Measurements from ENCODE around the gene SELENOH.

SELENOH gene

DNA sequence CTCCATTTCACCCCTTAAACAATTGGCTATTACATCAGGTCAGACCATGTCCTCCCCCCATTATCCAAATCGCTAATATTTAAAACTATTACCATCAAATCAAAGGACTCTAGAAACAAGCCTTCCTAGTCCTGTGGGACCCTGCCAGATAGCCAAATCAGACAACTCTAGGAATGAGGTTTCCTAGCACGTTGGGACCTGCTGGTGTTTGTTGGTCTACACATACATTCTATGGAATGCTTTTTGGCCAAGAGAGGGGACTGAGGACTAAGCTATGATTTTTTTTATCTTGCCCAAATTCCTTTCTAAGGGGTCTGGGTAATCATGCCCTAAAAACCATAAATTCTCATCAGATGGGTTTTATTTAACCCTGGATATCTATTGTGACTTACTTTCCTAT, 14.1 kb upstream of the SELENOH start:
- no peaks in the 10 kb centered on the region for H3K27me3 Mint-ChIP-seq (ENCODE audit: low read depth)
- no peaks in the 10 kb centered on the region for H3K9me3 Mint-ChIP-seq
- peaks cover 8% of the 10 kb centered on the region for H3K4me1 Mint-ChIP-seq (ENCODE audit: low read depth)
- no peak overlapping the region for H3K27ac Mint-ChIP-seq
- no peak overlapping the region for H3K4me3 Mint-ChIP-seq
- H3K36me3 Mint-ChIP-seq (ENCODE audit: low read depth): peaks cover 1% of the 10 kb centered on the region
- no peak for DNase-seq (ENCODE audit: low spot score)

DNA sequence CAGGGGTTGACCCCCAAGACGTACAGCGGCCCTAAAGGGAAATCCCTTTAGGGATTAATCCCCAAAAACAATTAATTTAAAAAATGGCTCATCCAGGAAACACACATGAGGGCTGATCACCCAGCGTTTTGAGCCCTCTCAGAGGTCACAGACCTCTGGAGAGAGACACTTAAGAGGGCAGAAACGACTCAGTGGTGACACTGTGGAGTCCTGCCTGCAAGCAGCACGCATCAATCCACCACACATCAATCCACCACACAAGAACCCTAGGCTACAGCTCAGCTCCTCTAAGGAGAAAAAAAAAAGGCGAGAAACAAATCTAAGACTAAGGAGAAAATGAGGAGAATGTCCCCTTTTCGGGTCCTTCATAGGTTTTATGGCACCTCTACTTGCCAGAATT, 12.5 kb upstream of the SELENOH start:
- H3K4me3 Mint-ChIP-seq: no peak overlapping the region
- no peaks in the 10 kb centered on the region for H3K9me3 Mint-ChIP-seq
- H3K27ac Mint-ChIP-seq: peak overlapping the region; percentile 28
- peaks cover 1% of the 10 kb centered on the region for H3K36me3 Mint-ChIP-seq (ENCODE audit: low read depth)
- no peak for DNase-seq (ENCODE audit: low spot score)
- no peaks in the 10 kb centered on the region for H3K27me3 Mint-ChIP-seq (ENCODE audit: low read depth)
- peaks cover 8% of the 10 kb centered on the region for H3K4me1 Mint-ChIP-seq (ENCODE audit: low read depth)

DNA sequence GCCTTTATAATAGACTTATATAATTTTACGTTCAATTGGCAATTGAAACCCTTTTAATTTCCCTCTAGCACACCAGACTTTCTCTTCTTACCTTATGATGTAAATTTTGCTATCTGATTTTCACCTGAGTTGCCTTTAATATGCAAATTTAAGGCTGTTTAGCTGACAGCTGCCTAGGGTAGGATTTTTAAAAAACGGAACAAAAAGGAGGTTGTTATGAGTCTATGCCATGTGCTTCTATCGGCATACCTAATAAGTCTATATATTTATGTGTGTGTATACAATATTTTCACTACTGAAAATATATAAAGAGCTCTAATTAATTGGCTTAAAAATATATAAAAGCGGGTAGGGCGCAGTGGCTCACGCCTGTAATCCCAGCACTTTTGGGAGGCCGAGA, 11.8 kb upstream of the SELENOH start:
- Mint-ChIP-seq H3K4me3 (no peak overlapping the region), H3K36me3 (ENCODE audit: low read depth) (peaks cover 5% of the 10 kb centered on the region), H3K27ac (no peak overlapping the region), H3K9me3 (no peaks in the 10 kb centered on the region), H3K27me3 (ENCODE audit: low read depth) (no peaks in the 10 kb centered on the region), H3K4me1 (ENCODE audit: low read depth) (peaks cover 8% of the 10 kb centered on the region)
- no peak for DNase-seq (ENCODE audit: low spot score)

DNA sequence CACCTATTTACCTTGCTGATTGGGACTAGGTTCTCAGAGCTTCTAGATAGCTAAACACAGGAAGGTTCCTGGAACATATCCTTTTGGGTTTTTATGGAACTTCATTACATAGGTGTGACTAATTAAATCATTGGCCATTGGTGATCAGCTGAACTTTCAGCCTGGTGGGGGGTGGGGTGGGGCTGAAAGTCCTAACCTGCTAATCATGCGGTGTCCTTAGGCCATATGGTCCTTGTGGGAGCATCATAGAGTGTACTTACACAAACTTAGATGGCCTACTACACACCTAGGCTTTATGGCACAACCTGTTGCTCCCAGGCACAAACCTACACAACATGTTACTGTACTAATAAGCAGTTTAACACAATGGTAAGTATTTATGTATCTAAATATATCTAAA, 8.6 kb upstream of the SELENOH start:
- peaks cover 18% of the 10 kb centered on the region for H3K4me1 Mint-ChIP-seq (ENCODE audit: low read depth)
- no peak for DNase-seq (ENCODE audit: low spot score)
- H3K36me3 Mint-ChIP-seq (ENCODE audit: low read depth): peaks cover 17% of the 10 kb centered on the region
- no peak overlapping the region for H3K27ac Mint-ChIP-seq
- no peak overlapping the region for H3K4me3 Mint-ChIP-seq
- H3K27me3 Mint-ChIP-seq (ENCODE audit: low read depth): no peaks in the 10 kb centered on the region
- H3K9me3 Mint-ChIP-seq: no peaks in the 10 kb centered on the region

DNA sequence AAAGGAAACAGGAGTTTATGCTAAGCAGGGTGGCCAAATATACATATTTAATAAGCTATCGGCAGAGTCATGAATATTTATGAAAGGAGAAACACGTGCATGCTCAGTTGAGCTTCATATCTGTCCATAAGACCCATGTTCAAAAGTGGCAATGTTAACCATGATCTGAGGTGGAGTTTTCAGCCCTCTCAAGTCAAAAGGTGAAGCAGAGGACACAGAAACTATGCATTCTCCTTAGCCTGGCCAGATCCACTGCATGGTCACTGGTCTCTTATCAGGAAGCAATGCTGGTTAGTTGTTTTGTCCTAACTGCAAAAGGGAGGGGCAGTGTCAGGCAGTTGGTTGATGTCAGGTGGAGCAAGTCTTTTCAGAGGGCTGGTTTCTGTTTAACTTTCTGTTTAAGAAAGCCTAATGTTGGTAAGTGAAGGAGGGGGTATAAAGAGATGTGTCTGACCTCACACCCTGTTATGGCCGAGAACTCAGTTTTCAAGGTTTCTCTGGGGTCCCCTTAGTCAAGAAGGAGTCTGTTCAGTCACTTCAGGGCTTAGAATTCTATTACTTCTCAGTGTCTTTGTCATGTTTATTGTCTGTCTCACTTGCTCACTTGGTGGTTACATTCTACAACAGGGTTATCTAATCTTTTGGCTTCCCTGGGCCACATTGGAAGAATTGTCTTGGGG, 5.5 kb upstream of the SELENOH start:
- Mint-ChIP-seq H3K4me3 (peak overlapping the region; percentile 34), H3K27ac (peak overlapping the region; percentile 74), H3K27me3 (ENCODE audit: low read depth) (no peaks in the 10 kb centered on the region), H3K4me1 (ENCODE audit: low read depth) (peaks cover 23% of the 10 kb centered on the region), H3K9me3 (no peaks in the 10 kb centered on the region), H3K36me3 (ENCODE audit: low read depth) (peaks cover 29% of the 10 kb centered on the region)
- DNase-seq (ENCODE audit: low spot score): no peak

DNA sequence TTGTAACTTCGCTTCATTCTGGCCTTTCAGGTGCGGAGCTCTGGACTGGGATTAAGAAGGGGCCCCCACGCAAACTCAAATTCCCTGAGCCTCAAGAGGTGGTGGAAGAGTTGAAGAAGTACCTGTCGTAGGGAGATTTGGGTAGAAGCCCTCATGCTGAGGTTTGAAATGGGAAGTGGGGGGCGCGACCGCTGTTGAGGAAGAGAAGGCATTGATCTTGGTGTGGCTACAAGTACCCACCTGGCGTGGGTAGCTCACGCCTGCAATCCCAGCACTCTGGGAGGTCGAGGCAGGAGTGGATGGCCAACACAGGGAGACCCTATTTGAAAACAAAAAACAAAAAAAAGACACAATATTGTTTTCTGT, 779 bp downstream of the SELENOH start:
- peak overlapping the region; percentile 97 for H3K4me3 Mint-ChIP-seq
- DNase-seq (ENCODE audit: low spot score): no peak
- peaks cover 18% of the 10 kb centered on the region for H3K4me1 Mint-ChIP-seq (ENCODE audit: low read depth)
- no peaks in the 10 kb centered on the region for H3K9me3 Mint-ChIP-seq
- H3K27ac Mint-ChIP-seq: peak overlapping the region; percentile 92
- no peaks in the 10 kb centered on the region for H3K27me3 Mint-ChIP-seq (ENCODE audit: low read depth)
- peaks cover 58% of the 10 kb centered on the region for H3K36me3 Mint-ChIP-seq (ENCODE audit: low read depth)

DNA sequence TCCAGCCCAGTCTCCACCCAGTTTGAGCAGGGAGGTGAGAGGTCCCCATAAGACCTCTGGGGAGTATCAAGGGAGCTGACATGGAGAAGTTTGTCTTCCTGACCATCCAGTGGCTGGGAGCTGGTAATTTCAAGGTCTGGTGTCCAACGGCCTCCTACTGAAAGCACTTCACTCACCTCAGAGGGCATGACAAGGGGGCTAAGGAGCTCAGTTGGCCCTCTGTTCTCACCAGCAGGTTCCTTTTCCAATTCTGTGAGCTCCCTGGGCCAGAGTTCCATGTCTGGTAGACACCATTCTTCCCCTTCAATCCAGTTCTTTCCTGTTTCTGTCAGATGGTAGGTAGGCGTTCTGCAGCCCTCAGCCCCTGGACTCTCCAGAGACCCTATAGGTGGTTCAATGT, 3.1 kb downstream of the SELENOH start:
- no peaks in the 10 kb centered on the region for H3K9me3 Mint-ChIP-seq
- peak overlapping the region; percentile 44 for H3K4me3 Mint-ChIP-seq
- H3K27me3 Mint-ChIP-seq (ENCODE audit: low read depth): no peaks in the 10 kb centered on the region
- H3K4me1 Mint-ChIP-seq (ENCODE audit: low read depth): peaks cover 17% of the 10 kb centered on the region
- no peak overlapping the region for H3K27ac Mint-ChIP-seq
- no peak for DNase-seq (ENCODE audit: low spot score)
- H3K36me3 Mint-ChIP-seq (ENCODE audit: low read depth): peaks cover 55% of the 10 kb centered on the region

DNA sequence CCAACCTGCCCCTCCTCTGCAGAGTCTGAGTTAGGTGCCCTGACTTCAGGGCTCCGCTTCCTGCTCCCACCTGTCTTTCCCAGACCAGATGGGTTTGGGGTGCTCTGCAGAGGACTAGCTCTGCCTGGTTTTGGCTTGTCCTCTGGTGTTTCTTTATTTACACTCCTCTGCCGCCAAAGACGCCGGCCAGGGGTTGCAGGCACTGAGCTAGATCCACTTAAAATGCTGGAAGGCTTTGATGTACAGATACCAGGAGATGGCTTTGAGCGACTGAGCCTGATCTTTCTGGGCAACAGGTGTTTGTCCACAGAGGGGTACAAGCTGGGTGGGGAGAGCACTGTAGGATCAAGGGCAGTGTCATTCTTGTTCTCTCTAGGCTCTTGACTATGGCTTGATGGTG, 3.9 kb downstream of the SELENOH start:
- peaks cover 51% of the 10 kb centered on the region for H3K36me3 Mint-ChIP-seq (ENCODE audit: low read depth)
- DNase-seq (ENCODE audit: low spot score): no peak
- H3K4me1 Mint-ChIP-seq (ENCODE audit: low read depth): peaks cover 14% of the 10 kb centered on the region
- no peak overlapping the region for H3K4me3 Mint-ChIP-seq
- no peak overlapping the region for H3K27ac Mint-ChIP-seq
- no peaks in the 10 kb centered on the region for H3K9me3 Mint-ChIP-seq
- no peaks in the 10 kb centered on the region for H3K27me3 Mint-ChIP-seq (ENCODE audit: low read depth)

DNA sequence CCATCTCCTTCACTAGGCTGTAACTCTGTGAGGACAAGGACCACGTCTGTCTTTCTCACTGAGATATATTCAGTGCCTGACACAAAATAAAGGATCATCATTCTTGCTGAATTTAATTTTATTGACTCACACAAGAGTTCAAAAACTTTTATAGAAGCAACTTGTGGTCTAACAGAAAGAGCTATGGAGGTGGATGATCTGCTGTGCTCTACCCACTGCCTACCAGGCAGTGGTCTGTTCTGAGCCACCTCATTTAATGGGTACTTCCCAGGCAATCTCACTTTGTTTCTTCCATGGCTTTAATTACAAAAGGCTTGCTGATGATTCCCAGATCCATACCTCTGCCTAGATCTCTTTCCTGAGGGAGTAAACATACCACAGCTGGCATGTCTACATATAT, 5.6 kb downstream of the SELENOH start:
- peaks cover 14% of the 10 kb centered on the region for H3K4me1 Mint-ChIP-seq (ENCODE audit: low read depth)
- no peak overlapping the region for H3K4me3 Mint-ChIP-seq

DNA sequence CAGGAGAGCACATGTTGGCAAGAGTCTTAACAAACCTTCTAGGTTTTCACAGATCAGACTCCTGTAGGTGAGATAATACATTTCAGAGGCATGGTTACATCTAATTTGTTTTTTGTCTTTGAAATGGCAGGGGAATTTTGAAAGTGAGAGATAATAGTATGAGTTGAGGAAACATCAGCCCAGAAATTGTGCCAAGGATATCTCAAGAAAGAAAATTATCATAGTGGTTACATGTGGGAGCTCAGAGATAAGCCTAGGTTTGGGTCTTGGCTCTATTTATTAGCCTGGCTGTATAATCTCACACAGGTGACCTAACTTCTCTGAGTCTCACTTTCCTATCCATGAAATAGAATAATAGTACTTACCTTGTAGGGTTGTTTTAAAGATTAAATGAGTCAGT, 9.9 kb downstream of the SELENOH start:
- Mint-ChIP-seq H3K4me1 (ENCODE audit: low read depth) (peaks cover 3% of the 10 kb centered on the region), H3K27me3 (ENCODE audit: low read depth) (no peaks in the 10 kb centered on the region), H3K36me3 (ENCODE audit: low read depth) (peaks cover 13% of the 10 kb centered on the region), H3K9me3 (no peaks in the 10 kb centered on the region), H3K27ac (no peak overlapping the region), H3K4me3 (no peak overlapping the region)
- DNase-seq (ENCODE audit: low spot score): no peak

More for the DNA sequence above, 5.6 kb downstream of the SELENOH start:
- Mint-ChIP-seq H3K36me3 (ENCODE audit: low read depth) (peaks cover 48% of the 10 kb centered on the region), H3K27ac (peak overlapping the region; percentile 3), H3K27me3 (ENCODE audit: low read depth) (no peaks in the 10 kb centered on the region), H3K9me3 (no peaks in the 10 kb centered on the region)
- no peak for DNase-seq (ENCODE audit: low spot score)

DNA sequence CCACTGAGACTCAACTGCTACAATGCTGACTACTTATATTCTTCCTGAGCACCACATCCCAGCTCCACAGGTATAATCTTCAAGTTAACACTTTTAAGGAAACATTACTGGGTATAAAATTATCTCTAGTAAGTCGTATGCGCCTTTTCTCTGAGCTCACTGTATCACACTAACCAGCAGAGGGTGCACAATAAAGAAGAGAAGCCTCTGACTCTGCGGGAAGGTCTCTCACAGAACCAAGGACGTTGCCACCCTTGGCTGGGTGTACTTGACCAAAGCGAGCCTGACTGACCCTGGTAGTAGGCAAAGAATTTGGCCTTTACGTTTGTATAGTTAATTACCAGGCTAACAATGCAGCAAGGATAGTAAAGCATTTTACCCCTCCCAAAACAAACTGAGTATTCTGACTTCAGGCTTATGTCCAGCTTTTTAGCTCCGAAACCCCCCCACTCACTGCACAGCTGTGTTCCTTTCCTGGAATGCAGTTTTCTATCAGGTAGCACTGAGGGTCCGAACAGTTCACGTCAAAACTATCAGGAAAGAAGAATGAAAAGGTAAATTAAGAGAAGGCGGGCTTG, 10.5 kb downstream of the SELENOH start, which contains the start of gene BTBD18:
BTBD18 (minus strand) TSS at position 144 of the 578 bp plus-strand sequence. CDS start 631 bp downstream, outside the sequence.
- Mint-ChIP-seq H3K36me3 (ENCODE audit: low read depth) (peaks cover 13% of the 10 kb centered on the region), H3K4me1 (ENCODE audit: low read depth) (peaks cover 3% of the 10 kb centered on the region), H3K9me3 (no peaks in the 10 kb centered on the region), H3K4me3 (no peak within 1 kb of the TSS), H3K27me3 (ENCODE audit: low read depth) (no peaks in the 10 kb centered on the region), H3K27ac (peak within 1 kb of the TSS; percentile 46)
- DNase-seq (ENCODE audit: low spot score): no peak

DNA sequence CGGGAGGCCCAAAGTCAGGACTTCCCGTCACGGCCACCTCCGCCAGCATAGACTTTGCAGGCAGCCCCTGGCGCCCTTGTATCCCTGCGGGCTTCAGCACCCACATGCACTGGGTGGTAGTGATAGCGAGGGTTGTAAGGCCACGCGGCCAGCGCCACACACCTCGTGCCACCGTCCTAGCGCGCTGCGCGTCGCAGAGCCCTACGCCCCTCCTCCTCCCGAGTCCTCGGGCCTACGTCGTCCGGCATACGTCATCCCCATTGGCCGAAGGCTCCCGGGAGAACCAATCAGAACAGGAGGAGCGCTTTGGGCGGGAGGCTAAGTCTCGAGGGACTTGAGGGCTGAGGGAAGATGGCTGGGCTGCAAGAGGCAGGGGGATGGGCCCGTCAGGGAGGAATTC, 11.7 kb downstream of the SELENOH start:
- H3K9me3 Mint-ChIP-seq: no peaks in the 10 kb centered on the region
- H3K27me3 Mint-ChIP-seq (ENCODE audit: low read depth): no peaks in the 10 kb centered on the region
- no peak for DNase-seq (ENCODE audit: low spot score)
- H3K4me3 Mint-ChIP-seq: no peak overlapping the region
- H3K27ac Mint-ChIP-seq: no peak overlapping the region
- peaks cover 3% of the 10 kb centered on the region for H3K4me1 Mint-ChIP-seq (ENCODE audit: low read depth)
- H3K36me3 Mint-ChIP-seq (ENCODE audit: low read depth): peaks cover 9% of the 10 kb centered on the region

DNA sequence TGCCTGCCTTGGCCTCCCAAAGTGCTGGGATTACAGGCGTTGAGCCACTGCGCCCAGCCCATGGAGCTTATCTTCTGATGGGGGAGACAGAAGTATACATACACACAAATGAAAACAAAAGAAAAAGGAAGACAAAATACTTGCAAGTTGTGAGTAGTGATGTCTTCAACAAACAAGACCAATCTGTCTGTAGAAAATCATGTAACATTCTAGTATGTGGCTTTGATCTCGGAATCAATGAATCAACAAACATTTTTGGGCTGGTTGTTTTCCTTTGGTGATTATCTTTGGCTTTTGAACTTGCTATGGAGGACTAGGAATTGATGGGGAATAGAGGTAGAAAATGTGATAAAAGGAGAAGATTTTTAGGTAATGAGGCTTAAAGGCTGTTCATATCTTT, 16.9 kb downstream of the SELENOH start:
- Mint-ChIP-seq H3K4me1 (ENCODE audit: low read depth) (peaks cover 8% of the 10 kb centered on the region), H3K36me3 (ENCODE audit: low read depth) (peaks cover 1% of the 10 kb centered on the region), H3K9me3 (no peaks in the 10 kb centered on the region), H3K4me3 (no peak overlapping the region), H3K27ac (no peak overlapping the region), H3K27me3 (ENCODE audit: low read depth) (no peaks in the 10 kb centered on the region)
- no peak for DNase-seq (ENCODE audit: low spot score)

DNA sequence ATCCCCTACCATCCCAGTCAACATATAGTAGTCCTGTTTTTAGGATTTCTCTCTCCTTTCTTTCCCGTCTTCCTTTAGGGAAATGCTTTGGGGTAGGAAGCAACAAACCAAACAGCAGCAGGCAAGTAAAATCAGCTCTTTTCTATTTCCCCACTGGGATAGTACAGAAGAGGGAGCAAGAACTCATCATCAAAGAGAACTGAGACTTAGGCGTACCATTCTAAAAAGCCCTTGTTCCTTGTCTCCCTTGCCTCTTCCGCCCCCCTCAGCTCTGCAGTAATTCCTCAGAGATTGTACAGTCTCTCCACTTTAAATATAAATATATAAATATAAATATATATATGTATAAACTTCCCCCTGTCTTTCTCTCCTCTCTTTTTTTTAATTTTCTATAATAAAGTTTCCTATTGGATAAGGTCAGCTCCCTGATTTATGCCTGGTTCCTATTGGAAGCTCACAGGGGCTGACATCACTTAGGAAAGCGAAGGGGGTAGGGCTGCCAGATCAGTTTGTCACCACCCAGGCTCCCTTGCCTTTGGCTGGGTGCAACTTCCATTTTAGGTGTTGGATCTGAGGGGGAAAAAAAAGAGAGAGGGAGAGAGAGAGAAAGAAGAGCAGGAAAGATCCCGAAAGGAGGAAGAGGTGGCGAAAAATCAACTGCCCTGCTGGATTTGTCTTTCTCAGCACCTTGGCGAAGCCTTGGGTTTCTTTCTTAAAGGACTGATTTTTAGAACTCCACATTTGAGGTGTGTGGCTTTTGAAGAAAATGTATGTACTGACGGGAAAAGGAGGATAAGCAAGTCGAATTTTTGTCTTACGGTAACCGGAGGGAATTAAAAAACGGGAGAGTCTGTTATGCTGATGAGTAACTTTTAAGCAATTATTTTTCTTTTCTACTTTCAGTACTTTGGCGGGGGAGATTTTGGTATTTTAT, 20.3 kb downstream of the SELENOH start, which contains the start of gene CTNND1:
CTNND1 (plus strand) TSS at position 502 of the 934 bp plus-strand sequence. CDS start 29,677 bp downstream, outside the sequence.
- no peak for DNase-seq (ENCODE audit: low spot score)
- Mint-ChIP-seq H3K4me3 (peak within 1 kb of the TSS; percentile 47), H3K4me1 (ENCODE audit: low read depth) (peaks cover 12% of the 10 kb centered on the region), H3K36me3 (ENCODE audit: low read depth) (peaks cover 1% of the 10 kb centered on the region), H3K27me3 (ENCODE audit: low read depth) (no peaks in the 10 kb centered on the region), H3K27ac (no peak within 1 kb of the TSS), H3K9me3 (no peaks in the 10 kb centered on the region)
